Right lobe of liver (tissue), 6 donors: ENCODE measurements around the gene TPGS1. TPM values are rescaled to one million over a fixed set of nuclear protein-coding genes. Genes with fewer than 3 reads are reported as not detected.

Experiments used
- ATAC-seq, 4 donors: fragments of 200-7000 bp; cut with Tn5 transposase; one replicate each; pipeline ENCODE4 v1.9.1; 2020; ENCODE audit warnings: mild to moderate bottlenecking in 4 of 4, moderate library complexity in 4 of 4
- DNase-seq, 3 donors: peaks; one replicate each; pipeline ENCODE4 v3.0.0-alpha.2; 2020
- H3K27ac ChIP-seq, 3 donors: fragments of 200-600 bp; one replicate each; pipeline ENCODE4 v1.8.0; 2022
- H3K27me3 ChIP-seq, 2 donors: fragments of 200-600 bp; one replicate each; pipeline ENCODE4 v1.8.0; 2022
- H3K36me3 ChIP-seq, 4 donors: fragments of 200-600 bp; sonication (generic) in 1 of 4; one replicate each; pipeline versions ENCODE4 v1.5.1 to v1.8.0; 2017 to 2022; ENCODE audit warnings: control low read depth in 1 of 4
- H3K4me1 ChIP-seq, 4 donors: fragments of 200-600 bp; sonication (generic) in 1 of 4; one replicate each; pipeline versions ENCODE4 v1.5.1 to v1.8.0; 2017 to 2022; ENCODE audit warnings: control low read depth in 1 of 4
- H3K4me3 ChIP-seq, 3 donors: fragments of 200-600 bp; one replicate each; pipeline ENCODE4 v1.8.0; 2022
- H3K9me3 ChIP-seq, 4 donors: fragments of 200-600 bp; sonication (generic) in 1 of 4; one replicate each; pipeline versions ENCODE4 v1.5.1 to v1.8.0; 2017 to 2022; ENCODE audit warnings: control low read depth in 1 of 4
- POLR2A ChIP-seq: fragments of 450-650 bp; IDR thresholded peaks from one replicate; pipeline ENCODE4 v1.6.1; 2017; ENCODE audit warnings: antibody characterized with exemption, mild to moderate bottlenecking
- WGBS: methylation state at CpG from one replicate; pipeline ENCODE4 v1.1.6; 2018; ENCODE audit warnings: low coverage, low lambda C conversion rate; ENCODE audit not compliant: insufficient coverage; ENCODE audit errors: missing lambda C conversion rate; 5-methylcytosine and 5-hydroxymethylcytosine counted together
- intact Hi-C, 2 donors: fragments of 100-400 bp; cut with DNase I; formaldehyde crosslinking; loops; one replicate each; pipeline versions ENCODE4 v1.11.2 to v1.14.1; 2022
- total RNA-seq, 6 experiments: library from RNA; depleted of rRNA in 2 of 6; stranded (reverse); fragments of >200 nt in 2 of 6; fragmentation: NEBNext Ultra II Directional in 3 of 6; extraction: Animal tissue kit (Norgen Biotek cat#: 25700) in 3 of 6; gene quantifications; one replicate each; pipeline versions ENCODE4 v1.1.0 to v1.2.4, GENCODE V29; 2016 to 2023
- TF ChIP-seq, protein P1 (sequence below), 4 donors: fragments of 200-600 bp in 3 of 4; fragments of 450-650 bp in 1 of 4; IDR thresholded peaks; one replicate each; pipeline versions ENCODE4 v1.5.1 to v1.8.0; 2016 to 2022; ENCODE audit warnings: antibody characterized with exemption in 4 of 4, mild to moderate bottlenecking in 2 of 4
- donor health status: DM: no; HTN: yes; CAD: no.
- donor health status: DM: no; HTN: no; CAD: no.
- donor health status: DM: no; HTN: no; CAD: no.
- donor health status: DM: no; HTN: yes; CAD: no.
- donor health status: DM: no; HTN: yes; CAD: no.

Gene TPGS1
- total RNA-seq, 6 experiments from 2014 or later: 8.2 to 42.2 (median 10.3) TPM

DNA sequence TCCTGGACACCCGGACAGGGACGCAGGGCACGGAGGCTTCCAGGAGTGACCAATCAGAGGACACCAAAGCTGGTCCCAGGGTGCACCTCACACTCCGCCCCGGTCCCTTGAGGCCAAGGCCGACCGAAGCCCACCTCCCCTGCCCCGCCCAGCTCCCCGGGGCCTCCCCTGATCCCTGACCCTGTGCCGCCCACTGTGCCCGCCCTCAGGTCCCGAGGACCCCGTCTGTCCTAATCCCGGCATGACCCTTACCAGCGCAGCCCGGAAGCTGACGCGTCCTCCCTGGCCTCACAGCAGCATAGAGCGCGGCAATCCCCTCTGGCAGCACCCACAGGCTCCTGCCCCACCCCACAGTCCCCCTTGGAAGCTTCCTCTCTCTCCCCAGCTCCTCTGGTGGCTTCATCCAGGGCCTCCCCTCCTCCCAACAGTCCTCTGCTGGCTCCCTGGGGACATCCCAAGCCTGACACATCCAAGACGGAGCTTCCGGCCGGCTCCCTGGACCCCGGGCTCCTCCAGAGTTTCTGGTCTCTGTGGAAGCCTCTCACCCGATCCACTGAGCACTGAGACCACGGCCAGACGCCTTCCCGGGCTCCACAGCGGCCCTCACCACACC is 16.9 kb downstream of the TPGS1 start:
- Histone ChIP-seq H3K36me3 (no peaks in the 10 kb centered on the region), H3K9me3 (no peaks in the 10 kb centered on the region), H3K27ac (no peak overlapping the region), H3K4me3 (no peak overlapping the region), H3K27me3 (no peaks in the 10 kb centered on the region), H3K4me1 (no peaks in the 10 kb centered on the region)
- 40% methylated on average over 4 of the region's 29 CpGs for WGBS
- peak in 1 of 3 donors; percentile 23 for DNase-seq
- TF ChIP-seq POLR2A: no peak
- TF ChIP-seq, protein P1, sequence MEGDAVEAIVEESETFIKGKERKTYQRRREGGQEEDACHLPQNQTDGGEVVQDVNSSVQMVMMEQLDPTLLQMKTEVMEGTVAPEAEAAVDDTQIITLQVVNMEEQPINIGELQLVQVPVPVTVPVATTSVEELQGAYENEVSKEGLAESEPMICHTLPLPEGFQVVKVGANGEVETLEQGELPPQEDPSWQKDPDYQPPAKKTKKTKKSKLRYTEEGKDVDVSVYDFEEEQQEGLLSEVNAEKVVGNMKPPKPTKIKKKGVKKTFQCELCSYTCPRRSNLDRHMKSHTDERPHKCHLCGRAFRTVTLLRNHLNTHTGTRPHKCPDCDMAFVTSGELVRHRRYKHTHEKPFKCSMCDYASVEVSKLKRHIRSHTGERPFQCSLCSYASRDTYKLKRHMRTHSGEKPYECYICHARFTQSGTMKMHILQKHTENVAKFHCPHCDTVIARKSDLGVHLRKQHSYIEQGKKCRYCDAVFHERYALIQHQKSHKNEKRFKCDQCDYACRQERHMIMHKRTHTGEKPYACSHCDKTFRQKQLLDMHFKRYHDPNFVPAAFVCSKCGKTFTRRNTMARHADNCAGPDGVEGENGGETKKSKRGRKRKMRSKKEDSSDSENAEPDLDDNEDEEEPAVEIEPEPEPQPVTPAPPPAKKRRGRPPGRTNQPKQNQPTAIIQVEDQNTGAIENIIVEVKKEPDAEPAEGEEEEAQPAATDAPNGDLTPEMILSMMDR (IDR thresholded peaks at IDR 0.05): no peak
- intact Hi-C loops: no loop called here
- ATAC-seq: peak in 3 of 4 donors; percentile 30 to 34 (median 33)

DNA sequence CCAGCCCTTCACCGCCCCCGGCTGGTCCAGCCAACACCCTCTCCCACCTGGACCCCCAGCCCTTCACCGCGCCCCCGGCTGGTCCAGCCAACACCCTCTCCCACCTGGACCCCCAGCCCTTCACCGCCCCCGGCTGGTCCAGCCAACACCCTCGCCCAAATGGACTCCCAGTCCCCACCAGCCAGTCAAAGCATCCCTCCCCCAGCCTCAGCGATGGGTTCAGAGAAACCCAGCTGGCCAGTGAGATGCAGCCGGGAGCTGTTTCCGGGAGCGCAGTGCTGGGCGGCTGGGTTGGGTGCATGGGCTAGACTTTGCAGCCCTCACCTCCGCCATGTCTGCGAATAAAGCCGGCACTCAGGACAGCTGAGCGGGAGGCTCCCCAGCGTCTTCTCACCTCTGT is 17.7 kb downstream of the TPGS1 start:
- ATAC-seq (no peak), DNase-seq (no peak)
- no peaks in the 10 kb centered on the region for H3K4me1 ChIP-seq
- H3K27me3 ChIP-seq: no peaks in the 10 kb centered on the region
- WGBS: 73% methylated on average over 12 of the region's 18 CpGs
- no peak overlapping the region for H3K27ac ChIP-seq
- no peak overlapping the region for H3K4me3 ChIP-seq
- no peaks in the 10 kb centered on the region for H3K36me3 ChIP-seq
- intact Hi-C loops: no loop called here
- no peak for TF ChIP-seq POLR2A
- TF ChIP-seq, protein P1 (IDR thresholded peaks at IDR 0.05): no peak
- no peaks in the 10 kb centered on the region for H3K9me3 ChIP-seq

DNA sequence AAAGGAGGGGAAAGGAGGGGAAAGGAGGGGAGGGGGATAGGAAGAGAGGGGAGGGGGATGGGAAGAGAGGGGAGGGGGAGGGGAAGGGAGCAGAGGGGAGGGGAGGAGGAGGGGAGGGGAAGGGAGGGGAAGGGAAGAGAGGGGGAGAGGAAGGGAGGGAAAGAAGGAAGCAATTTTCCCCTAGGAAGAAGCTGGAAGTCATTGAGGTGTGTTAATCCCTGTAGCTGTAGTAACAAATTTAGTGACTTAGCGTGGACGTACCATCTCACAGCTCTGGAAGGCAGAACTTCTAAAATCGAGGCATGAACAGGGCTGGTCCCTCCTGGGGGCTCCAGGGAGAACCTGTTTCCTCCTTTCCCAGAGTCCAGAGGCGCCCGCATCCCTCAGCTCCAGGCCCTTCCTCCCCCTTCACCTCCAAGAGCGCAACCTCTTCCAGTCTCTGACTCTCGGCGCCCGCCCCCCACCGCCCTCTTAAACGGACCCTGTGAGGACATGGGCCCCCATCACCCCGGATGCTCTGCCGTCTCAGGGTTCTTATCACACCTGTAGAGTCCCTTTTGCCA is 18.6 kb downstream of the TPGS1 start:
- no peak overlapping the region for H3K4me3 ChIP-seq
- intact Hi-C loops: no loop called here
- H3K9me3 ChIP-seq: no peaks in the 10 kb centered on the region
- DNase-seq: no peak
- 45% methylated on average over 6 of the region's 13 CpGs for WGBS
- no peaks in the 10 kb centered on the region for H3K36me3 ChIP-seq
- no peaks in the 10 kb centered on the region for H3K4me1 ChIP-seq
- H3K27me3 ChIP-seq: no peaks in the 10 kb centered on the region
- no peak for ATAC-seq
- TF ChIP-seq, protein P1 (IDR thresholded peaks at IDR 0.05): no peak
- no peak for TF ChIP-seq POLR2A
- no peak overlapping the region for H3K27ac ChIP-seq

DNA sequence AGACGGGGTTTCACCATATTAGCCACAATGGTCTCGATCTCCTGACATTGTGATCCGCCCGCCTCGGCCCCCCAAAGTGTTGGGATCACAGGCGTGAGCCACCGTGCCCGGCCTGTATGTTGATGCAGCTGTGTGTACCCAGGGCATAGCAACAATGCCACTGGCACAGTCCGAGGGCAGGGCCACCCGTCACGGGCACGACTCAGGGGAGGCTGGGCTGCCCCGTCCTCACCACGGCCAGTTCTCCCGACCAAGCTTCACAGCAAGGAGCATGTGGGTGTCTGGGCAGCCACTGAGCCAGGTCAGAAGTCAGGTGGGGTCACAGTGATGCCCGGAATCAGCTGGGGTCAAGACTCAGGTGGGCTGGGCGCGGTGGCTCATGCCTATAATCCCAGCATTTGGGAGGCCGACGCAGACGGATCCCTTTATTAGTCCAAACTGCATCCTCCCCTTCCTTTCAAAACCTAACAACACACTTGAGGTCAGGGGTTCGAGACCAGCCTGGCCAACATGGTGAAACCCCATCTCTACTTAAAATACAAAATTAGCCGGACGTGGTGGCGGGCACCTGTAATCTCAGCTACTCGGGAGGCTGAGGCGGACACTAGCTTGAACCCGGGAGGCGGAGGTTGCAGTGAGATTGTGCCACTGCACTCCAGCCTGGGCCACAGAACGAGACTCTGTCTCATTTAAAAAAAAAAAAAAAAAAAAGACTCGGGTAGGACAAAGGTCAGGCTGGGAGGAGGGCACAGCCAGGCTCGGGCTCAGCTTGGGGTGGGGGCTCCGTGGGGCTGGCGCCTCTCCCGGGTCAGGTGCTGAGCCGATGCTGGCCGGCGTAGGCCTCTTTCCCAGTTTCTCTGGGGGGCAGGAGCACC is 23.1 kb downstream of the TPGS1 start:
- peak in 1 of 3 donors; percentile 32 for DNase-seq
- ATAC-seq: peak; percentile 10 to 46 (median 30)
- H3K9me3 ChIP-seq: no peaks in the 10 kb centered on the region
- 37% methylated on average over 17 of the region's 38 CpGs for WGBS
- TF ChIP-seq, protein P1 (IDR thresholded peaks at IDR 0.05): no peak
- no peak for TF ChIP-seq POLR2A
- peak overlapping the region; percentile 57 to 95 (median 88) for H3K27ac ChIP-seq
- intact Hi-C loops: no loop called here
- no peaks in the 10 kb centered on the region for H3K36me3 ChIP-seq
- H3K4me1 ChIP-seq: peaks cover 0 to 19% (median 9%) of the 10 kb centered on the region in 4 donors
- H3K27me3 ChIP-seq: no peaks in the 10 kb centered on the region
- H3K4me3 ChIP-seq: peak overlapping the region; percentile 62 to 87 (median 76)
